Lower lobe of right lung (tissue), 2 donors: Measurements from ENCODE around the gene REXO1. TPM values are rescaled to one million over a fixed set of nuclear protein-coding genes. Genes with fewer than 3 reads are reported as not detected.

Experiments used
- ATAC-seq, 2 donors: fragments of 200-7000 bp; cut with Tn5 transposase; one replicate each; pipeline ENCODE4 v1.9.1; 2020 to 2022; ENCODE audit warnings: mild to moderate bottlenecking in 2 of 2, moderate library complexity in 2 of 2
- DNase-seq: peaks from one replicate; pipeline ENCODE4 v3.0.0-alpha.2; 2020
- H3K27ac ChIP-seq: fragments of 200-600 bp; one replicate; pipeline ENCODE4 v1.8.0; 2022
- H3K27me3 ChIP-seq: fragments of 200-600 bp; one replicate; pipeline ENCODE4 v1.8.0; 2022; ENCODE audit warnings: low read depth
- H3K36me3 ChIP-seq: fragments of 200-600 bp; one replicate; pipeline ENCODE4 v1.8.0; 2022; ENCODE audit warnings: mild to moderate bottlenecking
- H3K4me1 ChIP-seq: fragments of 200-600 bp; one replicate; pipeline ENCODE4 v1.8.0; 2022
- H3K4me3 ChIP-seq: fragments of 200-600 bp; one replicate; pipeline ENCODE4 v1.8.0; 2022; ENCODE audit warnings: mild to moderate bottlenecking
- H3K9me3 ChIP-seq: fragments of 200-600 bp; one replicate; pipeline ENCODE4 v1.8.0; 2022
- intact Hi-C: fragments of 100-400 bp; cut with DNase I; formaldehyde crosslinking; loops from one replicate; pipeline ENCODE4 v1.11.0; 2022
- total RNA-seq: library from RNA; stranded (reverse); fragmentation: NEBNext Ultra II Directional; extraction: Animal tissue kit (Norgen Biotek cat#: 25700); gene quantifications from one replicate; pipeline ENCODE4 v1.2.1, GENCODE V29; 2021
- TF ChIP-seq, protein P1 (sequence below): fragments of 200-600 bp; IDR thresholded peaks from one replicate; pipeline ENCODE4 v1.8.0; 2022; ENCODE audit warnings: antibody characterized with exemption, mild to moderate bottlenecking
- donor health status: DM: no; HTN: yes; CAD: no; lungs with severe emphysema.

Gene REXO1
- total RNA-seq, 1 donor from 2014 or later: 29.1 TPM

DNA sequence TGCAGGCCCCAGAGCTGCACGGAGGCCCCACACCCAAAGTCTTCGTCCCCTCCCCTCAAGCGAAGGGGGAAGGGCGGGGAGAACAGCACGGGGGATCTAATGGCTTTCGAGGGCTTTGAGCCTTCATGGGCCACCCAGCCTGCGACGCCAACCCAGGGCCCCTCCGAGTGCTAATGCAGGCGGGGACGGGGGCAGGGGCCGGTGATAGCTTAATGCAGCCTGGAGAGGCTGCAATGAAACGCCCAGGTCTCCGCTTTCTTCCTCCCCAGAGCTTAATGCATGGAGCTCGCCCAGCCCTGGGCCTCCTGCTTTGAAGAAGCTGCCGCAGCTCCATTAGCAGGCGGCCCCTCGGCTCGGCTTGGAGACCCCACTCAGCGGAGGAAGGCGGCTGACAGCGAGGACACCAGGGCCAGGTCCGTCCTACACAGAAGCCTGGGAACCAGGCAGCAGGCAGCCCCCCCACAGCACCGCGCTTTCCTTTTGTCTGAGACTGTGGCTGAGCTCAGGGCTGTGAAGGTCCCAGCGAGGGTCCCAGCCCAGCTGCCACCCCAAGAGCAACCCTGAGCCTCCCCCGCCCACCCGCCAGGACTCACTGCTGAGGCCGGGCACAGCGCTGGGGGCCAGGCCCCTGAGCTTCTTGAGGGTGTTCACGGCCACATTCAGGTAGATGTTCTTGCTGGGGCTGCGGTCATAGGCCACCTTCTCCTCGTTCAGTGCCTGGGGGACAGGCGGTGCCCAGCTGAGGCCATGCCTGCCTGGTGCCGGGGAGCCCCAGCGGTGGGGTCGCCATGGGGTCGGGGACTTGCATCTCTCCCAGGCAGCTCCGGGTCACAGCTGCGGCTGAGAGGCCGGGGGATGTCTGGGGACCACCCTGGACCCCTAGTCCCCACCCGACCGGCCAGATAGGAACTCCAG, 28.7 kb downstream of the REXO1 start:
- Histone ChIP-seq H3K27me3 (no peaks in the 10 kb centered on the region), H3K27ac (no peak overlapping the region), H3K4me3 (no peak overlapping the region), H3K36me3 (peaks cover 100% of the 10 kb centered on the region), H3K9me3 (no peaks in the 10 kb centered on the region), H3K4me1 (no peaks in the 10 kb centered on the region)
- ATAC-seq (no peak), DNase-seq (no peak)
- intact Hi-C loops: no loop called here
- TF ChIP-seq, protein P1, sequence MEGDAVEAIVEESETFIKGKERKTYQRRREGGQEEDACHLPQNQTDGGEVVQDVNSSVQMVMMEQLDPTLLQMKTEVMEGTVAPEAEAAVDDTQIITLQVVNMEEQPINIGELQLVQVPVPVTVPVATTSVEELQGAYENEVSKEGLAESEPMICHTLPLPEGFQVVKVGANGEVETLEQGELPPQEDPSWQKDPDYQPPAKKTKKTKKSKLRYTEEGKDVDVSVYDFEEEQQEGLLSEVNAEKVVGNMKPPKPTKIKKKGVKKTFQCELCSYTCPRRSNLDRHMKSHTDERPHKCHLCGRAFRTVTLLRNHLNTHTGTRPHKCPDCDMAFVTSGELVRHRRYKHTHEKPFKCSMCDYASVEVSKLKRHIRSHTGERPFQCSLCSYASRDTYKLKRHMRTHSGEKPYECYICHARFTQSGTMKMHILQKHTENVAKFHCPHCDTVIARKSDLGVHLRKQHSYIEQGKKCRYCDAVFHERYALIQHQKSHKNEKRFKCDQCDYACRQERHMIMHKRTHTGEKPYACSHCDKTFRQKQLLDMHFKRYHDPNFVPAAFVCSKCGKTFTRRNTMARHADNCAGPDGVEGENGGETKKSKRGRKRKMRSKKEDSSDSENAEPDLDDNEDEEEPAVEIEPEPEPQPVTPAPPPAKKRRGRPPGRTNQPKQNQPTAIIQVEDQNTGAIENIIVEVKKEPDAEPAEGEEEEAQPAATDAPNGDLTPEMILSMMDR: no peak

DNA sequence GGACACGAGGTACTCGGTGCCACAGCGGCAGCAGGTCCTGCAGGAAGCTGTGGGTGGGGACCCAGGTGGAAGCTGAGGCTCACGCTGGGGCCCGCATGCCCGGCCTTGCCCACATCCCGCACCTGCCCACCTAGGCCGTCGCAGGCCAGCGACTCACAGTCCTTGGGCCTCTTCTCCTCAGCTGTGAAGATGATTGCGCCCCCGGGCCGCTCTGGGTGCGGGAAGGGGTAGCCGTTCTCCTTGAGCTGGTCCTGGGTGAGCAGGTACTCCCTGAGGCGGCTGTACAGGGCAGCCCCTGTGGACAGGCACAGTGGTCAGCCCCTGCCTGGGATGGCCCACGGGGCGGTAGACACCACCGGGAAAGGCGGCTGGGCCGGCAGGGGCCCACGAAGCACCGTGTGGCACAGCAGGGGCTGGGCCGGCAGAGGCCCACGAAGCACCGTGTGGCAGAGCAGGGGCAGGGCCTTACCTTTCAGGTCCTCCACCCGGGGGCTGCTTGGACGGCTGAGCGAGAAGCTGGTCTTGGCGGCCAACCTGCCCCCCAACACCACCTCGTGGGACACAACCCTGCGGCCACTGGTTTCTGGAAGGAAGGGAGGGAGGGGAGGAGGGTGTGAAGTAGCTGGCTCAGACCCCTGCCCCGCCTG, 29.6 kb downstream of the REXO1 start:
- Histone ChIP-seq H3K36me3 (peaks cover 91% of the 10 kb centered on the region), H3K9me3 (no peaks in the 10 kb centered on the region), H3K27me3 (no peaks in the 10 kb centered on the region), H3K4me3 (no peak overlapping the region), H3K4me1 (peaks cover 3% of the 10 kb centered on the region), H3K27ac (no peak overlapping the region)
- intact Hi-C loops: no loop called here
- TF ChIP-seq, protein P1: no peak
- ATAC-seq (no peak), DNase-seq (no peak)

DNA sequence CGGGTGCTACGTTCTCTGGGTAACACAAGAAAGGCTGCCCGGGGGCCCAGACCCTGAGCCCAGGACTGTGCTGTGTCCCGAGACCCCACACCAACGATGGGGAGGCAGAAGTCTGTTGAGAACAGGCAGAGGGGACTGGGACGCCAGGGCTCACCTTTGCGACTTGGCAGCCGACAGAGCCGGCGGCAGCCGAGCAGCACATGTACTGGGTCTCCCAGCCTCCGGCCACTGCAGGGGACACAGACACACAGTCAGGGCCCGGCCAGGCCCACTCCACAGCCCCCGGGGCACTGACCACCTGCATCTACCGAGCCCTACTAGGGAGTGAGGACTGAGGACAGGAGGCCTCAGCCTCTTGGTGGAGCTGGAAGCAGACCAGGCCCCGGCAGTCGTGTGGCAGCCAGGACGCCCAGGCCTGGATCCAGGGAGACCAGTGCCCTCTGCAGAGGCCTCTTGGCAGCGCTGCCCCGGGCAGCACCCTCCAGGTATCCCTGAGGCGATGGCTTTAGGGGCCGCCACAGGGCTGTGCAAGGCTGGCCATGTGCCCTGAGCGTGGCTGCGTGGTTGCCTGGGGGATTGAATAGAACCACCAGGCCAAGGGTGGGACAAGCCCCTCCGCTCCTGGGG, 30.6 kb downstream of the REXO1 start:
- H3K4me1 ChIP-seq: peaks cover 13% of the 10 kb centered on the region
- peaks cover 81% of the 10 kb centered on the region for H3K36me3 ChIP-seq
- DNase-seq (no peak), ATAC-seq (no peak)
- intact Hi-C loops: no loop called here
- H3K9me3 ChIP-seq: no peaks in the 10 kb centered on the region
- H3K4me3 ChIP-seq: no peak overlapping the region
- H3K27me3 ChIP-seq: no peaks in the 10 kb centered on the region
- H3K27ac ChIP-seq: no peak overlapping the region
- TF ChIP-seq, protein P1: no peak

DNA sequence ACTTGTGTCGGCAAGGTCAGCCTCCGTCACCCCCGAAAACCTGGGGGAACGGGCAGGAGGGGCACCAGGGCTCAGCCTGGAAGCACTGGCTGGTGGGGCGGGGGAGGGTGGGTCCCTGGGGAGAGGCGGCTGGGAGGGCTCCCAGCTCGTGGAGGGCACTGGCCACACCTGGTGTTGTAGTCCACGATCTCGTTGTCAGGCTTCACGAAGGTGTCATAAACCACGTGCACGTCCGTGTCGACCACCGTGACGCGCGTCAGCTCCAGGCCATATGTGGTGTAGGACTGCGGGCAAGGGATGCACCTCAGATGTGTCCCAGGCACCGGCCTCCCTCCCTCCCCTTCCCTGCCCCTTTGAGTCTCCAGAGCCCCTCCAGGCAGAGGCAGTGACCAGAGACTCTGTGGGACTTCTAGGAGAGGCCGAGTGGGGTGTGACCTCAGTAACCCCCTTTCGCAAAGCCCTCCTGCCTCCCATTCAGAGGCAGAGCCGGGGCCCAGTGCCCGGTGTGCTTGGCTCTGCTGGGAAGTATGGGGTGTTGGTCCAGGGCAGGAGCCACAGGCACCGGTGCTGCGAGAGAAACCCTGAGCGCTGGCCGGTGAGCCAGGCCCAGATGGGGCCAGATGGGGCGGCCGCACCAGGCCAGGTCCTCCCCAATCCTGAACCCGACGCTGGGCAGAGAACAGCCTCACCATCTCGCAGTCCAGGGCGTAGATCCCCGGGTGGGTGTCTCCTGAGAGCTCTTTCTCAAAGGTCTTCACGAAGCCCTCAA, 31.6 kb downstream of the REXO1 start:
- ATAC-seq (no peak), DNase-seq (no peak)
- H3K36me3 ChIP-seq: peaks cover 71% of the 10 kb centered on the region
- H3K9me3 ChIP-seq: no peaks in the 10 kb centered on the region
- TF ChIP-seq, protein P1: no peak
- no peaks in the 10 kb centered on the region for H3K27me3 ChIP-seq
- no peak overlapping the region for H3K27ac ChIP-seq
- H3K4me3 ChIP-seq: no peak overlapping the region
- intact Hi-C loops: no loop called here
- peaks cover 14% of the 10 kb centered on the region for H3K4me1 ChIP-seq
